IPS DF 6.9 (cell line): ENCODE measurements around the gene MAPRE2.

Experiments
- DNase-seq: peaks from one replicate; pipeline ENCODE4 v3.0.0-alpha.2; 2013; ENCODE audit warnings: low read depth, low spot score
- H3K27ac ChIP-seq: one replicate; pipeline ENCODE4 v1.5.1; 2013; ENCODE audit warnings: low read length, control low read depth
- H3K27me3 ChIP-seq: 2 replicates; pipeline ENCODE4 v1.6.1; 2013; ENCODE audit warnings: mild to moderate bottlenecking, low read length; ENCODE audit not compliant: control insufficient read depth, insufficient read depth
- H3K36me3 ChIP-seq: 2 replicates; pipeline ENCODE4 v1.6.1; 2013; ENCODE audit warnings: low read length; ENCODE audit not compliant: control insufficient read depth, insufficient read depth
- H3K4me1 ChIP-seq: 2 replicates; pipeline ENCODE4 v1.6.1; 2013; ENCODE audit warnings: low read length; ENCODE audit not compliant: control insufficient read depth, insufficient read depth
- H3K4me3 ChIP-seq: 2 replicates; pipeline ENCODE4 v1.5.1; 2013; ENCODE audit warnings: mild to moderate bottlenecking, low read length
- H3K9me3 ChIP-seq: 2 replicates; pipeline ENCODE4 v1.6.1; 2013; ENCODE audit warnings: low read length, inconsistent platforms; ENCODE audit not compliant: control insufficient read depth, insufficient read depth
- WGBS: extraction: QIAGEN DNeasy Blood & Tissue Kit; methylation state at CpG from one replicate; pipeline ENCODE4 v1.1.7; 2013; ENCODE audit warnings: mixed read lengths, missing lambda C conversion rate; ENCODE audit not compliant: insufficient read length, insufficient coverage; 5-methylcytosine and 5-hydroxymethylcytosine counted together

The MAPRE2 gene

DNA sequence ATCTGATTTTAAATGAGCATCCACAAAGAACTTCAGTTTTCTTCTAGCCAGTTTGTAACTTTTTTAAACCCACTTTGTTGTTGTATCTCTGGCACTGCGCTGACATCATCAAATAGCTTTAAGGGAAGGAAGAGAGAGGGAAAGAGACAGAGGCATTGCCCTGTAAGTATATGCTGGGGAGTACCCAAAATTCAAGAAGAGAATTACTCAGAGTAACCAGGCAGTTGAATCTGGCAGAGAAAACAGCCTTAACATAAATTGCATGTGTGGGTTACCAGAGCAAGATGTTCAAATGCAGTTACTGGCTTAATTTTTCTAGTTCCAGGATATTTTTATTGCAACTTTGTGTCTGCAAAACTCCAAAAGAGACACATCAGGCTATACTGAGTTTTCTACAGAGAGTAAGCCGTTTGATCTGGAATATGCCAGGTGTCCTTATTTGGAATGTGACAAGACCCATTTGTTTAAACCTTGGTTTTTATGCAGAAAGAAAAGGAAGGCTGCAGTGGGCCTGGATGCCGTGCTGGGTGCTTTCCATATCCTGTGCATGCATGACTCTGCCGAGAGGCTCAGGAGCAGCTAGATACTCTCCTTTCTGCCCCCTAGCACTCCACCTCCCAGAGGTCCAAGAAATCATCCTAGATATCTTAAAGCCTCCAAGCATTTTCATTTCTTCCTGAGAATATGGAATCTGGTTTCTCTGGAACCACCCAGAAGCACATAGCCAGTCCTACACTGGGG is 93.7 kb downstream of the MAPRE2 start:
- no peak overlapping the region for H3K4me3 ChIP-seq
- H3K36me3 ChIP-seq: no peaks in the 10 kb centered on the region

GRCh38 chr18:35136248-35136647 is 95.0 kb downstream of the MAPRE2 start:
- H3K36me3 ChIP-seq: no peaks in the 10 kb centered on the region
- DNase-seq: no peak
- H3K4me1 ChIP-seq: no peaks in the 10 kb centered on the region
- H3K4me3 ChIP-seq: no peak overlapping the region
- no peaks in the 10 kb centered on the region for H3K9me3 ChIP-seq
- WGBS: no CpG with 5 or more reads among the region's 3 CpGs
- no peaks in the 10 kb centered on the region for H3K27me3 ChIP-seq
- H3K27ac ChIP-seq: no peak overlapping the region

More for the DNA sequence above, 93.7 kb downstream of the MAPRE2 start:
- DNase-seq: no peak
- no peaks in the 10 kb centered on the region for H3K27me3 ChIP-seq
- no peak overlapping the region for H3K27ac ChIP-seq
- H3K4me1 ChIP-seq: no peaks in the 10 kb centered on the region
- no CpG with 5 or more reads among the region's 4 CpGs for WGBS
- H3K9me3 ChIP-seq: no peaks in the 10 kb centered on the region

GRCh38 chr18:35136885-35137284 is 95.7 kb downstream of the MAPRE2 start:
- WGBS: no CpG with 5 or more reads among the region's 2 CpGs
- H3K4me3 ChIP-seq: no peak overlapping the region
- H3K27me3 ChIP-seq: no peaks in the 10 kb centered on the region
- no peaks in the 10 kb centered on the region for H3K36me3 ChIP-seq
- DNase-seq: no peak
- no peak overlapping the region for H3K27ac ChIP-seq
- no peaks in the 10 kb centered on the region for H3K9me3 ChIP-seq
- H3K4me1 ChIP-seq: no peaks in the 10 kb centered on the region

DNA sequence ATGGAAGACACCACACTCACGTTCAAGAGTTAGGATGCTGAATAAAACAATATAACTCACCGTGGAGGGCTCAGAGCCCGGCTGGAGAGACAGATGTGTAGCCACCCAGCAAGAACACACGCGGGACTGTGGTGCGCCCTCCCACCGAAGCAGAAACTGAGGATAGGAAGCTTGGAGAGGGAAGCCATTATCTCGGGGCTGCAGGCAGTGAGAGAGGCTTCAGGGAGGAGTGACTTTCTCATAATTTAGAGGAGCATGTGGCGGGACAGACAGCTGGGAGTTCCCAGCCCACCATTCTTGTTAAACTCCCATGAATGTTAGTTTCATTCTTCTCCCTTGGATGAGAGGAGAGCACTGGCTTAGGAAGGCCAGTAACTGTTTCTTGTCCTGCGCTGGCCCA is 96.4 kb downstream of the MAPRE2 start:
- H3K36me3 ChIP-seq: no peaks in the 10 kb centered on the region
- H3K27ac ChIP-seq: no peak overlapping the region
- H3K27me3 ChIP-seq: no peaks in the 10 kb centered on the region
- no peaks in the 10 kb centered on the region for H3K4me1 ChIP-seq
- no peak for DNase-seq
- no CpG with 5 or more reads among the region's 10 CpGs for WGBS
- no peaks in the 10 kb centered on the region for H3K9me3 ChIP-seq
- no peak overlapping the region for H3K4me3 ChIP-seq

DNA sequence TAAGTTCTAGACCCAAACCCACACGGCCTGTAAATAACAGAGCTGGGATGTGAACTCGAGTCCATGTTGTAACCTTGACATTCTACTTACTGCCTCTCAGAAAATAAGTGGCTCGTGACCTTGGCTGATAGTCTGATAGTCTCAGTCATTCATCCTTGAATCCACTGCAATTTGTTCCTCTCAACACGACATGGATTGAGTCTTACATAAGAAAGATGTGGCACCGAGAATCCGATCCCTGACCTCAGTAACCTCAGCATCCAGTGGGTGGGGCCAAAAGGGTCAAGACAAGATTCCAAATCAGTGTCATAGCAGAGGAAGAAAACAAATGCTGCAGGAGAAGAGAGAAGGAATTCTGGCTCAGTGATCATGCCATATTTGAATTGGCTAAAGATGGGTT is 97.6 kb downstream of the MAPRE2 start:
- Histone ChIP-seq H3K9me3 (no peaks in the 10 kb centered on the region), H3K27ac (no peak overlapping the region), H3K4me1 (no peaks in the 10 kb centered on the region), H3K4me3 (no peak overlapping the region), H3K36me3 (no peaks in the 10 kb centered on the region), H3K27me3 (no peaks in the 10 kb centered on the region)
- WGBS: no CpG with 5 or more reads among the region's 6 CpGs
- DNase-seq: no peak

DNA sequence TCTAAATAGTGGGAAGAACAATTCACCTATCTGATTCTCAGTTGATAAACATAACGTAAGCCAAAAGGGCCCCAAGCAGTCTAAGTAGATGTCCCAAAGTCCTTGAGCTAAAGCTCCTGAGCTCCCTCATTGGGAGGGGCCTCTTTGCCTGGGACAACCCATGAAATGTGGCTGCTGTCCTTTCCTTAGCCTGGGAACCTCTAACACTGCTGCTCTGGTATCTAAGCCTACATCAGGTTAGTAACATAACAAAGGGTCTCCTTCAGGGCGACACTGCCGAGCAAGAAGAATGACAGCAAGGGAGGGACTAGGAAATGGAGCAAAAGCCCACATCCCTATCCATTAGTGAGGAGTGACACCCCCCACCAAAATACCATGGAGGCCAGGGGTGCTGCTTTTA is 98.3 kb downstream of the MAPRE2 start:
- WGBS: no CpG with 5 or more reads among the region's 3 CpGs
- H3K4me1 ChIP-seq: no peaks in the 10 kb centered on the region
- H3K4me3 ChIP-seq: no peak overlapping the region
- H3K9me3 ChIP-seq: no peaks in the 10 kb centered on the region
- no peak overlapping the region for H3K27ac ChIP-seq
- DNase-seq: no peak
- H3K27me3 ChIP-seq: no peaks in the 10 kb centered on the region
- H3K36me3 ChIP-seq: no peaks in the 10 kb centered on the region

DNA sequence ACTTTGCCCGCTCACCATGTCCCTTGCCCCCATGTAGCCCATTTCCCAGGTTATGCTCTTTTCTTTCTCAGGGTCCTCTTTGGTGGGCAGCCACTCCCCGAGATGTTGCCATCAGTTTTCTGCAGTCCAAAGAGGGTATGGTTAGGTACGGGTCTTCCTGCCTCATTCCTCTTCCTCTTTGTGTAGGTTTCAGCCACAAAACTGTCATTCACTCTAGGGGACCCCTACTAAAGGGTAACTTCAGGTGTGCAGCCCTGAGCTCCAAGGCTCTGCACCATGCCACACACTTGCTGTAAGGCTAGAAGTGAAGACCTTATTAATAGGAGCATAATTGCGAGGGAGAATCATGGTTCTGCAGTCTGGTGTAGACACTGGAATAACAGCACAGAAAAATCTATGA is 99.9 kb downstream of the MAPRE2 start:
- no peak overlapping the region for H3K27ac ChIP-seq
- no peak overlapping the region for H3K4me3 ChIP-seq
- no peak for DNase-seq
- no peaks in the 10 kb centered on the region for H3K27me3 ChIP-seq
- H3K36me3 ChIP-seq: no peaks in the 10 kb centered on the region
- H3K4me1 ChIP-seq: no peaks in the 10 kb centered on the region
- H3K9me3 ChIP-seq: no peaks in the 10 kb centered on the region
- no CpG with 5 or more reads among the region's 4 CpGs for WGBS

DNA sequence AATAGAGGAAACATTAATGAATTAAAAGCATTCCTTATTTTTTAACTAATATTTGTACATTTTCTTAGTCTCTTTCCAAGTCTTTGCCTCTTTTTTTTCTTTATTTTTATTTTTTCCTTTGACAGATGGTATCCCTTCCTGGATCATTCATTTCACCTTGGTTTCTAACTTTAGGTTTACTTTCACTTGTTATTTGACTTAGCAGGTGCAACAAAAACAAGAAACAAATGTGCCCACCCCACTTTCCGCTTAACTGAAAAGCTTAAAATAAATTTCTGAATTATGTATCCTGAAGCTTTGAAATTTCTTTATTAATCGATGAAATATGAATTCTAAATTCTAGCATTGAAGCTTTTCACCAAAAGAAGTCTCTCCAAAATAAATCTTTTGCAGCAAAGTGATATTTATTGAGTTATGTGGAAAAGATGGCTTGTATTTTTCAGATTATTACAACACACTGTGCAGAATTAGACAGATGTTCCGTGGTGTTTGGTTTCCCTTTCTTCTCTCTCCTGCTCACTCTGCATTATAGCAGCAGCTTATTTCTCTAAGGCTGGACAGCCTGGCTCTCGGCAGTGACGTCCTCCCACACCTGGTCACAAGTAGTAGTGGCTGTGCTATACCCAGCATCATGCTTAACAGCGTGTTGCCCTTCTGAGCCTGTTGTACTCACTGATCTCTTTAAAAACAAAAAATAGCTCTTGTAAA is 100.5 kb downstream of the MAPRE2 start:
- Histone ChIP-seq H3K4me1 (no peaks in the 10 kb centered on the region), H3K36me3 (no peaks in the 10 kb centered on the region), H3K4me3 (no peak overlapping the region), H3K27me3 (no peaks in the 10 kb centered on the region), H3K9me3 (no peaks in the 10 kb centered on the region), H3K27ac (no peak overlapping the region)
- WGBS: no CpG with 5 or more reads among the region's 6 CpGs
- no peak for DNase-seq

GRCh38 chr18:35142275-35142615 is 101.0 kb downstream of the MAPRE2 start:
- Histone ChIP-seq H3K27ac (no peak overlapping the region), H3K4me1 (no peaks in the 10 kb centered on the region), H3K36me3 (no peaks in the 10 kb centered on the region), H3K9me3 (no peaks in the 10 kb centered on the region), H3K27me3 (no peaks in the 10 kb centered on the region), H3K4me3 (no peak overlapping the region)
- no peak for DNase-seq
- WGBS: no CpG with 5 or more reads among the region's 1 CpG

DNA sequence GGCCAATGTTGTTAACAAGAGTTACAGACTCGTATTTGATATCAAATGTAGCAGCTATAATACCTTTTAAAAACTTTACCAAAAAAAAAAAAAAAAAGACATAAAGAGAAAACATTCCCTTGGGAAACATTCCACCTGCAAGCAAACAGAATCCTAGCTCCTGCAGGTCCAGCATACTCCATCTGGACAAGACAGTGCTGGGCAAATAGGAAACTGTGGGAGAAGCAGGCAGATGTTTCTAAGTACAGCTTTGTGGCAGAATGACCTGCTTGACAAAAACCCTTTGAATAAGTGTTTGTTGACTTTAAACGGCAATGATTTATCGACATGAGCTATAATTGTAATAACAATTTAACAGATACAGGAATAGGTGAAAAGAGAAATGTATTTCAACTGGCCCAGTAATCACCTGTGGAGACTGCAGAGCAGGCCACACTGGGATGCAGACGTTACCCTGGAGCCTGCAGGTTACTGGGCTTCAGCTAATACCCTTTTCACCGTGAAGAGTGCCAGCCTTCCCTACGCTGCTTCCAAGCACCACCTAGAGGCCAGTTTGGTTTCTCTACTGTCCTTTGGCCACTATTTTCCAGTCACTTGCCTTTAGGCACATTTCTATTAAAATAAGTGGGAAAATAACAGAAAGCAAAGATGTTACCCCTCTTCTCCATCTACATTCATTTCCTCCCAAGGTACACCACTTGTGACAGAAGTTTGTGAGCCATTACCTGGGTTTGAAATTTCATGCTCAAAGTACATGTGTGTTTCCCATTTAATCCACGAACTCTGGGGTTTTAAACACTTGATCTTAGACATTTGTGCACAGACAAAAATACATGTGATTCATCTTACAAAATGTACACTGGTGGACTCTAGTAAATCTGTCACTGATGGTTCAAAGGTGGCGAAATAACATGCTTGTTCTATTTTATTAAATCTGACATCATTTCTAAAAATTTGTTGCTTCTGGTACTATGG is 102.7 kb downstream of the MAPRE2 start:
- Histone ChIP-seq H3K36me3 (no peaks in the 10 kb centered on the region), H3K27me3 (no peaks in the 10 kb centered on the region), H3K27ac (no peak overlapping the region), H3K9me3 (no peaks in the 10 kb centered on the region), H3K4me3 (no peak overlapping the region), H3K4me1 (no peaks in the 10 kb centered on the region)
- no CpG with 5 or more reads among the region's 8 CpGs for WGBS
- DNase-seq: no peak
